CD1c-positive myeloid dendritic cell (primary cell): Measurements from ENCODE around the gene FFAR1.

Source experiments
- DNase-seq: peaks from one replicate; pipeline ENCODE4 v3.0.0-alpha.2; 2016; ENCODE audit errors: extremely low spot score

The FFAR1 gene, protein sequence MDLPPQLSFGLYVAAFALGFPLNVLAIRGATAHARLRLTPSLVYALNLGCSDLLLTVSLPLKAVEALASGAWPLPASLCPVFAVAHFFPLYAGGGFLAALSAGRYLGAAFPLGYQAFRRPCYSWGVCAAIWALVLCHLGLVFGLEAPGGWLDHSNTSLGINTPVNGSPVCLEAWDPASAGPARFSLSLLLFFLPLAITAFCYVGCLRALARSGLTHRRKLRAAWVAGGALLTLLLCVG (N-terminal part only)

DNA sequence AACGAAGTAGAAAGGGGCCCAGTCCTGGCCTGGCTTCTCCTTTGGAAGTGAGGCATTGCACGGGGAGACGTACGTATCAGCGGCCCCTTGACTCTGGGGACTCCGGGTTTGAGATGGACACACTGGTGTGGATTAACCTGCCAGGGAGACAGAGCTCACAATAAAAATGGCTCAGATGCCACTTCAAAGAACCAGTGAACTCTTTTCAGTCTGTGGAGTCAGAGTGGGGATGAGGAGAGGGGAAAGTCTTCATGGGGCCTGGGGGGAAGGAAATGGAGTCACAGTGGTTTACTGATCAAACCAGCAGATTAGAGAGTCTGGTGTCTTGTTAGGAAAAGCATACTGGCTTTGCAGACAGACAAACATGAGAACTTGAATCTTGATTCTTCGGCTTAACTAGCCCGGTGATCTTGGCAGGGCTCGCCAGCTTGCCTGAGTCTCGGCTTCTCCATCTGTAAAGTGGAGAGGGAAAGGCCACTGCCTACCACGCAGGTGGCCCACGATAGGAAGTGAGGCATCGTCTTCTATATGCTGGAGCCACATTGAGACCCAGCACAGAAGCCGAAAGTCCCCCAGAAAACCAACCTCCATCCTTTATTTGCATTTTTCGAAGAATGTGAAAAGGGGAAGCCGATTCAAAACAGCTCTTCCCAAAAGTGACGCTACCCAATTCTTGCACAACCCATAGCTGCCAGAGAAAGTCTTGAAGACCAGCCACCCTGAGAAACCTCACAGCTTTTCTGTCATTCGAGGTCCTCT lies at the start of gene FFAR1:
FFAR1 (plus strand) TSS at position 732 of the 759 bp plus-strand sequence. CDS start 3,650 bp downstream, outside the sequence.
- DNase-seq = peak; percentile 91

DNA sequence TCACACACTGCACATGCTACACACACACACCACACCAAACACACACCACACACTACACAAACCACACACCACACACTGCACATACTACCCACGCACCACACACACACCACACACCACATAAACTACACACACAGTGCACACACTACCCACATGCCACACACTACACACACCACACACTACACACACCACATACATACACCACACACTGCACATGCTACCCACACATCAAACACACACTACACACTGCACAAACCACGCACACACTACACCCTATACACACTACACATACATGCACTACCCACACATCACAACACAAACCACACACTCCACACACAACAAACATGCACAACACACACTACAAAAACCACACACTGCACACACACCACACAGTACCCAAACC lies 49.8 kb upstream of the FFAR1 start:
- DNase-seq = no peak

DNA sequence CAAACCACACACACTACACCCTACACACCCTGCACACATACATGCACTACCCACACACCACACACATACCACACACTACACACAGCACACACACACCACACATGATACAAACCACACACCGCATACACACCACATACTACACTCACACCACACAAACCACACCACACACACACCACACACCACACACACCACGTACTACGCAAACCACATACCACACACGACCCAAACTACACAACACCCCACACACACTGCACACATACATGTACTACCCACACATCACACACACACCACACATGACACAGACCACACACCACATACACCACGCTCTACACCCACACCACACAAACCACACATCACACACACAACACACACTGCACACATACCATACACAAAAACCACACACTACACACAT lies 49.1 kb upstream of the FFAR1 start:
- DNase-seq = no peak

DNA sequence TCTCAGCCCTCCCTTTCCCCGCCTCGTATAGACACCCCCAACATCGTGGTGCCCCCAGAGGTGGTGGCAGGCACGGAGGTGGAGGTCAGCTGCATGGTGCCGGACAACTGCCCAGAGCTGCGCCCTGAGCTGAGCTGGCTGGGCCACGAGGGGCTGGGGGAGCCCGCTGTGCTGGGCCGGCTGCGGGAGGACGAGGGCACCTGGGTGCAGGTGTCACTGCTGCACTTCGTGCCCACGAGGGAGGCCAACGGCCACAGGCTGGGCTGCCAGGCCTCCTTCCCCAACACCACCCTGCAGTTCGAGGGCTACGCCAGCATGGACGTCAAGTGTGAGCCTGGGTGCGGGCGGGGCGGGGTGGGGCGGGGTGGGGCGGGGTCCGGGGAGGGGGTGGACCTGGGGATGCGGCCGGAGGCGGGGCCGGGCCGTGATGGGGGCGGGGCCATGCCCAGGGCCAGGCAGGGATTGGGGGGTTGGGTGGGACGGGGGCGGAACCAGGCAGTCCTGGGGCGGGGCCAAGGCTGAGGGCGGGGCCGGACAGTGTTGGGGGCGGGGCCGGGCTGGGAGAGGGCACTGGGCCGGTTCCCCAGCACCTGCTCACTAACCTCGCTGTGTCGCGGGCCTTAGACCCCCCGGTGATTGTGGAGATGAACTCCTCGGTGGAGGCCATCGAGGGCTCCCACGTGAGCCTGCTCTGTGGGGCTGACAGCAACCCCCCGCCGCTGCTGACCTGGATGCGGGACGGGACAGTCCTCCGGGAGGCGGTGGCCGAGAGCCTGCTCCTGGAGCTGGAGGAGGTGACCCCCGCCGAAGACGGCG lies 48.0 kb upstream of the FFAR1 start:
- DNase-seq = no peak

DNA sequence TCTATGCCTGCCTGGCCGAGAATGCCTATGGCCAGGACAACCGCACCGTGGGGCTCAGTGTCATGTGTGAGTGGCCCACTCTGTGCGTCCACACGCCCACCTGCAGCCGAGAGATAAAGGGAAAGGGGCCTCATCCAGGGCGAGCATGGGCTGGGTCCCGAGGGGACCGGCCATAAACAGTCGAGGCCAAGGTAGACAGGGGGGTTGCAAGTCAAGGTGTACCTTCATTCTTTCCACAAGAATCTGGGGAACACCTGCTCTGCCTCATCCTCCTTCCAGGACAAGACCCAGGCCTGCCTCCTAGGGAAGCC lies 47.4 kb upstream of the FFAR1 start:
- DNase-seq = no peak

DNA sequence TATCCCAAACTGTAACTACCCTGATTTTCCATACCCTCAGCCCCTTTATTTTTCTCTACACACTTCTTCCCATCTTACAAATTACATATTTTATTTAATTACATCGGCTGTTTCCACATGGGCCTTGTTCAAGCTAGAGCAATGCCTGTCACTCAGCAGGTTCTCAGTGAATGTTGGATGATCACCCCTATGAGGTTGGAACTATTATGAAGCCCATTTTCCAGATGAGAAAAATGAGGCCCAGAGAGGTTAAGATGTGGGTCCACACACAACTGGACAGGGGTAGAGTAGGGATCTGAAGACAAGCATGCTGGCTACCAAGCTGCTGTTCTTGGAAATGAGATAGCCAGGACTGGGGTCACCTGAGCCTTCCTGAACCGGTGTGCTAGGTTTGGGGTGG lies 45.7 kb upstream of the FFAR1 start:
- DNase-seq = no peak

DNA sequence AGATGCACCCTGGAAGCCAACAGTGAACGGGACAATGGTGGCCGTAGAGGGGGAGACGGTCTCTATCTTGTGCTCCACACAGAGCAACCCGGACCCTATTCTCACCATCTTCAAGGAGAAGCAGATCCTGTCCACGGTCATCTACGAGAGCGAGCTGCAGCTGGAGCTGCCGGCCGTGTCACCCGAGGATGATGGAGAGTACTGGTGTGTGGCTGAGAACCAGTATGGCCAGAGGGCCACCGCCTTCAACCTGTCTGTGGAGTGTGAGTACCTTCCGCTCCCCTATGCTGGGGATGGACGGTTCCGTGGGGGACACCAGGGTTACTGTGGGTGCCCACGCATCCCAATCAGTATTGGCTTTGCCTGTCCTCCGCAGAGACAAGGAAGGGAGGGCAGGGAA lies 45.3 kb upstream of the FFAR1 start:
- no peak for DNase-seq

DNA sequence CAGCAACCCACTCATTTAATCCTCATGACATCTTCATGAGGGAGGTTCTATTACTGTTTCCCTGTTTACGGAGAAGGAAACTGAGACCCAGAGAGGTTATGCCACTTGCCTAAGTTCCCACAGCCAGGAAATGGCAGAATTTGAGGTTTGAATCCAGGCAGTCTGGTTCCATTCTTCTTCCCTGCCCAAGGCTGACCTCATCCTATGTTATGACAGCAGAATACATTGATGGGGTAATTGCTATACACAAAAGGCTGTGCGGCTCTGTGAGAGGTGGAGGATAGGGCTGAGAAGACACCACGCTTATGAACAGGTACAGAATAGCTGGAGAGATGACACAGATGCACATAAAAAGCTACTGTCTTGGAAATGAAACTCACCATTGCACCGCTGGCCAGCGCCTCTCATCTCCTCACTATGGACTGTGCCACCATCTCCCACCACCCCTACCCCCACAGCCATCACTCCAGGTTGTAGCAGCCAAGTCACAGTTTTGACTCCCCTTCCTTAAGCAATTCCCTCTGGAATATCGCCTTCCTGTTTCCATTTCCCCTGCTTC lies 44.3 kb upstream of the FFAR1 start:
- no peak for DNase-seq

DNA sequence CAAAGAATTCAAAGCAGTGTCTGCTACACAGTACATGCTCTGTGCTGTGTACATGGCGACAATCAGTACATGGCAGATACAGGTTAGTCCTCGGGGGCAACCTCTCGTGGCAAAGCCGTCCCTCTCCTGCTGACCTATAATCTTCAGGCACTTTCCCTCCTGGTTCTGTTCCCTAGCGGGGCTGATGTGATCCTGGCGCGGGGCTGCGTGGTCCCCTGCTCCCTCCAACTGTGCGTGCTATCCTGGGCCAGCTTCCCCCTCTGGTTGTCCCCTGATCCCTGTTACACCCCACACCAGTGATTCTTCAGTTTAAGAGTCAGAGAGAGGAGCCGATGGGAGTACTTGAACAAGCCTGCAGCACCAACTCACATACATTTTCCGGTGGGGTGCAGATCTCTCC lies 43.7 kb upstream of the FFAR1 start:
- DNase-seq = no peak

DNA sequence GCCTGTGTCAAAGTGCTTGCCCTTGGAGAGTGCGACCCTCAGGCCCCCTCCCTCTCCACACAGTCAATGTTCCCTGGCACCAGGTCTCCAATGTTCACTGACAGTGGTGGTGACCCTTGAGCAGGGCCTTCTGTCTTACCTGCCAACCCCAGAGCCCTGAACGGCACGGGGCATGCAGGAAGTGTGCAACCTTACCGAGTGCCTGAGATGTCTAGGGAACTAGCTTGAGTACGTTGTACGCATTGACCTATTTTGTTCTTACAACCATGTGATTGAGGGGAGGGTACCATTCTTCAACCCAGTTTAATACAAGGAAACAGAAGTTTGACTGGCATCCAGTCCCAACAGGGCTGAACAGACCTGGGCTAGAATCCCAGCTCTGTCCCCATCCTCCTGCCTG lies 42.5 kb upstream of the FFAR1 start:
- peak; percentile 32 for DNase-seq

DNA sequence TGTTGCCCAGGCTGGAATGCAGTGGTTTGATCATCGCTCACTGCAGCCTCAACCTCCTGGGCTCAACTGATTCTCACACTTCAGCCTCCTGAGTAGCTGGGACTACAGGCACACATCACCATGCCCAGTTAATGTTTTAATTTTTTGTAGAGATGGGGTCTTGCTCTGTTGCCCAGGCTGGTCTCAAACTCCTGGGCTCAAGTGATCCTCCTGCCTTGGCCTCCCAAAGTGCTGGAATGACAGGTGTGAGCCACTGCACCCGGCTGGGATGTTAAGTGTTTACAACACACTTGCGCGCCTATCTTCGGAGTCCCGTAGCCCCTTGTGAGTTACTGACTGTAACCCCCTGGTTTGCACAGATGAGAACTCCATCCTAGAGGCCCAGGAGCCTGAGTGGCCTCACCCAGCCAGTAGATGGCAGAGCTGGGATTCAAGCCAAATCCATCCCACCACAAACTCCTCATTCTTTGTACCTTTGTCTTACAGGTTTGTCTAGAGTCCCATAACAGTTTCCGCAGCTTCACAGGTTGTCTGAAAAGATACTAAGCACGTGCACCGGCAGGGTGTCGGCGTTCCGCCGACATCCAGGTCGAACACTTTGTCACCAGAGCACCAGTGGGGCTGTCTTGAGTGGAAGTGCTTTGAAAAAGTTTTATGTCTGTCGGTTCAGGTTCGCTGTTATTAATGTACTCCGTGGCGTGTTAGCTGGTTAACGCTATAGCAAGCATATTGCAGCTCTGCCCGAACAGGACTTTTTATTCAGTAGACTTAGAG lies 41.0 kb upstream of the FFAR1 start:
- no peak for DNase-seq

DNA sequence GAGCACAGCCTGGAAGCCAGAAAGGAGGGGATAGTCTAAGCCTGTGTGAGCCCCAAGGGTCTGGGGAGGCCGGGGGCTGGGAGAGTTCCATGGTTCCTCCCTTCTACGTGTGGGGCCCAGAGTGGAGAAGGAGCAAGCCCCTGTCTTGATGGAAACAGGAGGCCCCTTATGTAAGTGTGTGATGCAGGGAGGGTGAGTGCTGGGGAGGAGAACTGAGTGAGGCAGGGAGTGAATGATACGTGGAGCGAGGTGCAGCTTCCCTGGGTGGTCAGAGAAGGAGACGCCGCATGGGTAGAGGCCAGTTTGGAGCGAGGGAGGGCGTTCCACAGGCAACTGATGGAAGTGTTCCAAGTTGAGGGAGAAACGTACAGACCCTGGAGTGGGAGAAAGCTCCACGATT lies 39.8 kb upstream of the FFAR1 start:
- DNase-seq = no peak

DNA sequence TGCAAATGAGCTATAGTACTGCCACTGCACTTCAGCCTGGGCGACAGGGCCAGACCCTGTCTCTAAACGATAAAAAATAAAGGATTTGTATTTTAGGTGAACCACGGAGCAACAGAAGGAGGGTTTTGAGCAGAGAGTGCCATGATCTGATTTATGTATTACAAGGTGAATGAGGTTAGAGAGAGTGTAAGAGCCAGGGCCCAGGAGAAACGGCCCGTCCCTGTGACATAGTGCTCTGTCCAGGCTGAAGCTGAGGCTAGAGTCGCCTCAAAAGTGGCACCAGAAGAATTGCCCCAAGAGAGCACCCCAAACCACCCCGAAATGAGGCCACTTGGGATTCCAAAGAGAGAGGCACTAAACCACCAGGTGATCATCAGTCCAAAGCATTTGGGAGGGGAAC lies 38.8 kb upstream of the FFAR1 start:
- no peak for DNase-seq

DNA sequence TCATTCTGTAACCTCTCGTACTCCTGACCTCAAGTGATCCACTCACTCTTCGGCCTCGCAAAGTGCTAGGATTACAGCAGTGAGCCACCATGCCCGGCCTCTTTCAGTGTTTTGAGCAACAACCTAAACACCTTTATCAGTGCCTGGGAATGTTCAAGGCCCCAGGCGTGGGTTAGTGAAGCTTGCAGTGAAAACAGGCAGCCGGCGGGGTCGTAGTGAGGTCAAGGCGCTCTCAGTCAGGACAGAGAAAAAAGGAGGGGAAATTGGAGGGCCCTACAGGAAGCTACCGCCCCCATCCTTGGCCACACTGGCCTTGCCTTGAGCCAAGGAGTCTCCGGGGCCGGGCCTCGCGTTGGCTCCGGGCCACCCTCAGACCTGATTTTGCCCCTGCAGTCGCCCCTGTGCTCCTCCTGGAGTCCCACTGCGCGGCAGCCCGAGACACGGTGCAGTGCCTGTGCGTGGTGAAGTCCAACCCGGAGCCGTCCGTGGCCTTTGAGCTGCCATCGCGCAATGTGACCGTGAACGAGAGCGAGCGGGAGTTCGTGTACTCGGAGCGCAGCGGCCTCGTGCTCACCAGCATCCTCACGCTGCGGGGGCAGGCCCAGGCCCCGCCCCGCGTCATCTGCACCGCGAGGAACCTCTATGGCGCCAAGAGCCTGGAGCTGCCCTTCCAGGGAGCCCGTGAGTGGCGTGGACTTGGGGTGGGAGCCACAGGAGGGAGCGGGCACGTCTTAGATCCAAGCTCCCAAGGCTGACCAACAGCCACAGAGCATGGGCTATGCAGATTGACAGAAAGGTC lies 38.0 kb upstream of the FFAR1 start:
- no peak for DNase-seq

DNA sequence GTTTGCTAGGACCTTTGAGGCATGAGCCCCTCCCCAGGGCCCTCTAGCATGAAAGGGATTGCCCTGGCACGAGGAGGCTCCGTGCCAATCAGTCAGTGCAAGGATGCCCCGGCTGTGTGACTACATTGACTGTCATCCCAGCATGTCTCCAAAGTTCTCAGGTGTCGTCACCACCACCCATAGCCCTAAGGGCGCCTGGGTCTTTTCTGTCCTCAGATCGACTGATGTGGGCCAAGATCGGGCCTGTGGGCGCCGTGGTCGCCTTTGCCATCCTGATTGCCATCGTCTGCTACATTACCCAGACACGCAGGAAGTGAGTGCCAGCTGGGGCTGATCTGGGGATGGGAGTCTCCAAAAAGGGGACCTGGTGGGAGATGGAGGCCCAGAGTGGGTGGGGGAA lies 37.4 kb upstream of the FFAR1 start:
- no peak for DNase-seq

DNA sequence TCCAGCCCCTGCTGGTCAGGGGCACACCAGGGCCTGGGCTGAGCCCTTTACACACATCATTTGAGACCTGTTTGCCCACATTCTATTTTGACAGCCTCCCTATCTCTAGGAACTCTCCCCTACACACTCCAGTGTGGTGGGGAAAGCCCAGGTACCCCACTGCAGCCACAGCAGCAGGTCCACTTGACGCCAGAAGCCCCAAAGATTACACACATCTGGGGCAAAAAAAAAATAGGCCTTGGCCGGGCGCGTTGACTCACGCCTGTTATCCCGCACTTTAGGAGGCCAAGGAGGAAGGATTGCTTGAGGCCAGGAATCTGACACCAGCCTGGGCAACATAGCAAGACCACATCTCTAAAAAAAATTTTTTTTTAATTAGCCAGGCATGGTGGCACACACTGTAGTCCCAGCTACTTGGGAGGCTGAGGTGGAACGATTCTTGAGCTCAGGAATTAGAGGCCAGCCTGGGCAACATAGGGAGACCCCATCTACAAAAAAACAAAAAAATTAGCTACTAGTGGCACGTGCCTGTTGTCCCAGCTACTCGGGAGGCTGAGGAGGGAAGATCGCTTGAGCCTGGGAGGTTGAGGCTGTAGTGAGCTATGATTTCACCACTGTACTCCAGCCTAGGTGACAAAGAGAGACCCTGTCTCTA lies 36.8 kb upstream of the FFAR1 start:
- DNase-seq = no peak

DNA sequence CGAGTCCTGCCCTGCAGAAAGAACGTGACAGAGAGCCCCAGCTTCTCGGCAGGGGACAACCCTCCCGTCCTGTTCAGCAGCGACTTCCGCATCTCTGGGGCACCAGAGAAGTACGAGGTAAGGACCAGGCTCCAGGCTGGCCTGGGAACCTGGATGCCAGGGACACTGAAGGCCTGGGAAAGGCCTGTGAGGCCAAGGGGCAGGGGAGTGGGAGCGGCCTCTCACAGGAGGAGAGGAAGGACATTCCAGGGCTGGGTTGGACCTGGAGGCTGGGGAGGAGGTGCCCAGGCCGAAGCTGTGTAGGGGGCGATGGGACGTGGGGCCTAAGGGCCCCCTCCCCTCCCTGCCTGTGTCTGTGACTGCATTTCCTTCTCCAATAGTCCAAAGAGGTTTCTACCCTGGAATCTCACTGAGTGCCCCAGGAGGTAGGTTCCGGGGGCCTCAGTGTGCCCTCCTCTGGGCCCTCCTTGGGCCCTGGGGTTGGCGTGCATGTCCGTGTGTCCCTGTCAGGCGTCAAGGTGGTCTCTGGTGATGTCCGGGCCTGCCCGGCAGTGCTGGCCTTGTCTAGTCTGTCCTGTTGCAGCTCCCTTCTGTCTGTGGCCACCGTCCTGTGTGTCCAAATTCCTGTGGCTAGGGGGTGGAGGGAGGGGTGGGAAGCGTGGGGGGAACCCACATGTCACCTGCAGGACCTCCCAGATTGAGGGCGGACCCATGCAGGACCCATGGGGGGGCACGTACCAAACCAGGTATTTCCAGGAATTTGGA lies 35.6 kb upstream of the FFAR1 start:
- no peak for DNase-seq

DNA sequence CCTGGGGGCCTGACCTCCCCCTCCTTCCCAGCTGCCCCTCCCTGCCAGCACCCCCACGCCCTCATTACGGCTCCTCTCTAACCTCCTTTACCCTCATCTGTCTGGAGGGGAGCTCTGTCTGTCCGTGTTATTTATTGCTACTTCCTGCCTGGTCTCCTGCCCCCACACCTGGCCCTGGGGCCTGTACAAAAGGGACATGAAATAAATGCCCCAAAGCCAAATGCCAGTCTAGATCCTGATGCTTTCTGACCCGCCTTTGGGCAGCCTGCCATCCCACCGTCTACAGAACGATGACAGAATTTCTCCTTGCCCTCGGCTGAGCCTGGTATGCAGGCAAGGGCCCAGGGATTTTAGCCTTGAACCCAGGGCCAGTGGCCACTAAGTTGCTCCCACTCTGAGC lies 34.1 kb upstream of the FFAR1 start:
- no peak for DNase-seq

DNA sequence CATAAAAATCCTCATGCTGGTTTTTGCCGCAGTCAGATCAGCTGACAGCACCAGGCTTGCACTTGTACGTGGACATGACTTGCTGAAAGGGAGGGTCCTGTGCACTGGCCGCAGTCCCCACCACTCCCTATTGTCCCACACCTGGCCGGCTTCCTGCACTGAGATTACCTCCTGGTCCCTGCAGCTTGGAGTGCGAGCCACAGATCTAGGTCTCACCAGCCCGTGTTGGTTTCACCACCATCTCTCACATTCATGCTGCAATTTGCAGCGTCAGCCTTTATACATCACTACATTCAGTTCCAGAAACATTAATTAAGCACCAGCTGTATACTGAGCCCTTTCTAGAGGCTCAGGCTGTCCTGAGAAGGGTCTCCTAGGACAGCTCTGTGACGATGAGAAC lies 33.7 kb upstream of the FFAR1 start:
- DNase-seq = no peak
